Pulmonary artery endothelial cell (primary cell): ENCODE measurements around the gene WDR48. TPM values are rescaled to one million over a fixed set of nuclear protein-coding genes. Genes with fewer than 3 reads are reported as not detected.
"Not testable (repeated sequence)": the region's sequence is repeated elsewhere in the genome, so short reads cannot be mapped to it uniquely, and the experiment has no call there.

Source experiments
- DNase-seq: peaks from one replicate; pipeline ENCODE4 v3.0.0-alpha.2; 2011; ENCODE audit warnings: low read depth, low spot score
- total RNA-seq: library from RNA; depleted of rRNA; stranded (reverse); fragments of >200 nt; gene quantifications from 2 replicates; pipeline ENCODE4 v1.2.3, GENCODE V29; 2014

WDR48 gene
- total RNA-seq, result 29.1 and 36.3 TPM in 2 replicates

GRCh38 chr3:39051649-39052561 lies at the start of gene WDR48, which contains the start of gene SCN11A:
WDR48 (plus strand) TSS chr3:39052016; CDS start chr3:39052026, 10 bp downstream.
SCN11A (minus strand) TSS chr3:39051944; CDS start chr3:38950362, 101,582 bp downstream.
- DNase-seq, result peak; percentile 73

- no peak for DNase-seq
Measured at GRCh38 chr3:39005295-39005694, 46.5 kb upstream of the WDR48 start.

DNA sequence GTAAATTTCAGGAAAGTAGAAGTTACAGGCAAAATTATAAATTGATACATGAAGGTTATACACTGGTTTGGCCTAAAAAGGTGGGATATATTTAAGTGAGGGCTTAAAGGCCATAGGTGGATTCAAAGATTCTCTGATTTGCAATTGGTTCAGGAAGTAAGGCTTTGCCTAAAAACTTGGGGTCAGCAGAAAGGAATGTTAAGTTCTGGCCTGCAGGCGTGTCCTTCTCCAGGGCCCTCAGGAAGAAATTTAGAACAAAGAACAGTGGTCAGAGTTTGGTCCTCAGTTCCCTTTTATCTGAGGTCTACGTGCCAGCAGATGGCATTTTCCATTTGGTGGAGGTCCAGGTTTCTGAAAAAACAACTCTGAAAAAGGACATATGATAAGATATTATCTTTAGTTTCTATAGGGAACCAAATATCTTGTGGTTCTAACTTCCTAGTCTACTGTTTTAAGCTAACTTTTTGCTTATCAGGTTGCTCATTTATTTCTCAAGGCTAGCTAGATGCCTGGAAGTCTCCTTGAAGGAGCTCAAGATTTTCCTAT lies 40.6 kb upstream of the WDR48 start:
- DNase-seq, result no peak

- DNase-seq, result no peak
Measured at GRCh38 chr3:39013289-39013688, 38.5 kb upstream of the WDR48 start.

DNA sequence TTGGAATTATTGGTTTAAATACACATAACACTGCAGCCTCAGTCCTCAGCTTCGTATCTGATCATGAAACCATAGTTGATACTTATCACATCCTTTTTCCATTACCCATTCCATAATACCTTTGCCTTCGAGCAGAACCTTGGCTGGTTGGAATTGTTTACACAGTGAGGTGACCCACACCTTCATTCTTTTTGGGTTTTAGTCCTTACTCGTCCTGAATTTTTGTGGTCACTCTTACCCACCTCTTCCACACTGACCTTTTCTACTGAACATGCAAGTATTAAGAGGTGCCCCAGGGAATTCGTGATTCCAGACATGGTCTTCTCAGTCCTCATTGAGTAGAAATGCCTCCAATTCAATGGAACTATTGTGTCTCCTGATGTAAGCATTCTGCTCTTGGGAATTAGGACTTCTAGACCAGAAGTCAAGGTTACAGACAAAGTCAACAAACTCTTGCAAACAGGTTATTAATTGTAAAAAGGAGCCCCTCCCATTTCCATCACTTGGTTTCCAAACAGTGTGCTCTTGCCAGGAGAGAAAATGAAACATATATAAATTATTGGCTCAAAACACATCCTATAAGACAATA lies 37.8 kb upstream of the WDR48 start:
- DNase-seq, result no peak

DNA sequence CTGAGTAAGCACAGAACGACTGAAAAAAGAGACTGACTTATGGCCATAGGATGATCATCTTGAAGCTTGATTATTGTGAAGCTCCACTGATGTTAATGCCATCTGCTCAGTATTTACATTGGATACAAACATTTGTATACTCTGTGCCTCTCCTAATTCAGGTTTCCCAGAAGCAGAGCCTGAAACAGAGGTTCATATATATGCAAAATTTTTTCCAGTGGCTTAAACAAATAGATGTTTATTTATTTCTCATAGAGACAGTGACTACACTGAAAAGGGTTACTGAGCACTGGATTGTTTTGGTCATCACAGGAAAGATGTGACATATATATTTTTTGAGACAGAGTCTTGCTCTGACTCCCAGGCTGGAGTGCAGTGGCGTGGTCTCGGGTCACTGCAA lies 36.4 kb upstream of the WDR48 start:
- DNase-seq, result no peak

DNA sequence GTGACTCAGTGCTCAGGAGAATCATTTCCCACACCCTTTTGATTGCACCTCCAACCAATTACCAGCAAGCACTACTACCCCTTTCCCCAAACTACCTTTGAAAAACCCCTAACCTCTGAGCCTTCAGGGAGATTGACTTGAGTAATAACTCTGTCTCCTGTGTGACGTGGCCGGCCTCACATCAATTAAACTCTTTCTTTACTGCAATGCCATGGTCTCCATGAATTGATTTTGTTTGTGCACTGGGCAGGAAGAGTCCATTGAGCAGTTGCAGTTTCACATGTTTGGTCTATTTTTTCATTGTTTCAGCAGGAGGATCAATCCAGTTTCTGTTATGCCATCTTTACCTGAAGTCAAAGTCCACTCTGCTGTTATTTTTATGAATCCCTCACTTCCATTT lies 32.5 kb upstream of the WDR48 start:
- no peak for DNase-seq

GRCh38 chr3:39021029-39021428 lies 30.8 kb upstream of the WDR48 start:
- no peak for DNase-seq

- DNase-seq, result no peak
Measured at GRCh38 chr3:39021465-39022285, 30.1 kb upstream of the WDR48 start.

- DNase-seq, result no peak
Measured at GRCh38 chr3:39022286-39022630, 29.6 kb upstream of the WDR48 start.

DNA sequence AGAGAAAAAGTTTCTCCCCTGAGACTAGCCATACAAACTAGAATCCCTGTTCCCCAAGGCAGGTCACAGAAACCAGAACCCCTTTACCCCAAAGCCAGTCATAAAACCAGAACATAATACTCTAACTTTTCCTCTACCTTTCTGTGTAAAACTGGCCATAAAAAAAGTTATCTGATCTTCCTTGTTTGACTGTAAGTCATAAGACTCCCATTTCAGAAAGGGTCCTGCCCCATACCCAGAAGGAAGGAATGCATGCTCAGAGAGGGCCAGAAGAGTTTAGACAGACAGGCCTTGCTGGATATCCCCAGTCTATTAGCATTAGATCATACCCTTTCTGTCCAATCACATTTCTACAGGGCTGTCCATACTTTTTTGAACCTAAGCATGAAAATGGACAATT lies 27.3 kb upstream of the WDR48 start:
- DNase-seq, result no peak

- DNase-seq, result no peak
Measured at GRCh38 chr3:39025222-39025970, 26.4 kb upstream of the WDR48 start.

DNA sequence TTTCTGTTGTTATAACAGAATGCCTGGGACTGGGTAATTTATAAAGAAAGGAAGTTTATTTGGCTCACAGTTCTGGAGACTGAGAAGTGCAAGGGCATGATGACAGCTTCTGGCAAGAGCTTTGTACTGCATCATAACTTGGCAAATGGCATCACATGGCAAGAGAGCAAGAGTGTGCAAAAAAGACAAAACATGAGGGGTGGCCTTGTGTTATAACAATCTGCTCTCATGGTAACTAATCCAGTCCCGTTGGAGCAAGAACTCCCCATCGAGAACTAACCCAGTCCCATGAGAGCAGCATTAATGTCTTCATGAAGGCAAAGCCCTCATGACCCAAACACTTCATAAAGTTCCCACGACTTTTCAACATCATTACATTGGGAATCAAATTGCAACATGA lies 23.3 kb upstream of the WDR48 start:
- DNase-seq, result no peak

GRCh38 chr3:39029556-39029955 lies 22.3 kb upstream of the WDR48 start:
- no peak for DNase-seq

DNA sequence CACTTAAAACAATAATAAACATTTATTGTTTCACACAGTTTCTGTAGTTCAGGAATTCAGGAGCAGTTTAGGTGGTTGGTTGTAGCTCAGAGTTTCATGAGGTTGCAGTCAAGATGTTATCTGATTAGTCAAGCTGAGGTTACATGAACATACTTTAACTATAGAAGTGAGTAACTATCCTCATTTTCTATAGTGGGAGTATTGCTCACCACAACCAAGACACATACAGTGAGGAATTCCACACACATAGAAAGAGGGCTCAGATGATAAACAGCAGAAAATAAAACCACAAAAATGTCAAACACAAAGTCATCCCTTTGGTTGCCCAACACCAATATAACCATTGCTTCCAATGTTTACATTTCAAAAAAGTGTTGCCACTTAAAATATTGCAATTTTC lies 13.7 kb upstream of the WDR48 start:
- DNase-seq, result no peak

DNA sequence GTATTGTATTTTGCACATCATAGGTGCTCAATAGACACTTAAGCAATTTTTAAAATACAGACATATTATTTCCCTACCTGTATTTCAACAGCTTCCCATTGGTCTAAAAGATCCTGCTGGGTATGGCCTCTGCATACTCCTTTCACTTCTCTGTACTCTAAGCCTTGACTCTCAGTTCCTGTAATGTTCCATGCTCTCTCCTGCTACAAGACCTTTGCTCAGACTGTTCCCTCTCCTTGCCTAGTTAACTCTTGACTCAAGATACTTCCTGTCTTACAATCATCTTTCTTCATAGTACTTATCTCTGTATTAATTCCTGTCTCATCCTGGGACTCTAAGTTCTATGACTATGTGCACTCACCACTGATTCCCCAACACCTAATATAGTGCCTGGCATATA lies 1.8 kb upstream of the WDR48 start:
- DNase-seq, result no peak

DNA sequence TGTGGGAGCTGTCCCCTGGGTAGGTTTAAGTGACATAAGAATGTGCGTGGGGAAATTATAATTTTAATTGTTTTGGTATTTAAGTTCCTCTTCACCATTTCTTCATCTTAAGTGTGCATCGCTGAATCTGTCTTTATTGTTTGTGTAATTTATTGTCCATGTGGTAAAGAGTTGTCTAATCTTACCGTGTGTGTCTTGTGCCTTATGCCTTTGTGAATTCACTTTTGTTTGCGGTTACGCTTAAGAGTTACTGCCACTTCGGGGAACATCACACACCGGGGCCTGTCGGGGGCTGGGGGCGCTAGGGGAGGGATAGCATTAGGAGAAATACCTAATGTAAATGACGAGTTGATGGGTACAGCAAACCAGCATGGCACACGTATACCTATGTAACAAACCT lies 767 bp downstream of the WDR48 start:
- no peak for DNase-seq

GRCh38 chr3:39053696-39054095 lies 1.9 kb downstream of the WDR48 start:
- DNase-seq, result no peak

DNA sequence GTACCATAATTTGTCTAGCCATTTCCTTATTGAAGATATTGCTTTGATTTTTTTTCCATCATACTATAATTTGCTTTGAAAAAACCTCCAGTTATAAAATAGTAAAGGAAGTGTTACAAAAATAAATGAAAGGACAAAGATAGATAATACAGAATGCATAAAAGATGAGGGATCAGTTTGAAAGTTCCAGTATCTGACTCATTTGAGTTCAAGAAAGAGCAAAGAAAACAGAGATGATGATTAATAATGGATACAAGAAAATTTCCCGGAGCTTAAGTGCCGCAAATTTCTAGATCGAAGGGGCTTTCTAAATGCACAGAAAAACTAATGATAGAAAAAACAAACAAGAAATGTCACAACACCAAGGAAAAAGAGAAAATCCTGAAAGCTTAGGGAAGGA lies 4.3 kb downstream of the WDR48 start:
- no peak for DNase-seq

DNA sequence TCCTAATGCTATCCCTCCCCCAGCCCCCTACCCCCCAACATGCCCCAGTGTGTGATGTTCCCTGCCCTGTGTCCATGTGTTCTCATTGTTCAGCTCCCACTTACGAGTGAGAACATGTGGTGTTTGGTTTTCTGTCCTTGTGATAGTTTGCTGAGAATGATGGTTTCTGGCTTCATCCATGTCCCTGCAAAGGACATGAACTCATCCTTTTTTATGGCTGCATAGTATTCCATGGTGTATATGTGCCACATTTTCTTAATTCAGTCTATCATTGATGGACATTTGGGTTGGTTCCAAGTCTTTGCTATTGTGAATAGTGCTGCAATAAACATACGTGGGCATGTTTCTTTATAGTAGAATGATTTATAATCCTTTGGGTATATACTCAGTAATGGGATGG lies 9.4 kb downstream of the WDR48 start:
- DNase-seq, result not testable (repeated sequence)

DNA sequence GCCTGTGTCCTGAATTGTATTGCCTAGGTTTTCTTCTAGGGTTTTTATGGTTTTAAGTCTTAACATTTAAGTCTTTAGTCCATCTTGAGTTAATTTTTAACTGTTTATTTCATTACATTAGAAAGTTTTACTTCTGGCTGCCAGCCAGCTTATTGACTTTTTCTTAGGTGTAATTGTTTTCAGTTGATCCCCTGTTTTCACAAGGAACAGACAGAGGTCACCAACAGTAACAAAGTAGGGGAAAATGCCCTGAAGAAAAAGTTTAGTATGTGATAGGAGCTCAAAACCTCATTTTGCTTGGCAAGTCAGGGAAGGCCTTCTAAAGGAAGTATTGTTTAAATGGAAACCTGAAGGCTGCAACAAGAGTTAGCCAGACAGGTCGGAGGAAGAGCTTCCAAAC lies 10.4 kb downstream of the WDR48 start:
- DNase-seq, result no peak
